HCT116 (cell line): ENCODE data around the gene HINT1. TPM values are rescaled to one million over a fixed set of nuclear protein-coding genes. Genes with fewer than 3 reads are reported as not detected.

Experiments used
- ATAC-seq: fragments of 200-7000 bp; cut with Tn5 transposase; 2 replicates; pipeline ENCODE4 v1.9.1; 2020; ENCODE audit warnings: mild to moderate bottlenecking, moderate library complexity
- BruUV-seq: library from RNA; stranded (reverse); fragments of 400-500 nt; replicated peaks from 2 replicates; lab custom pipeline; 2021; lab: Mats Ljungman, UMichigan
- CTCF ChIA-PET: fragments of 300-600 bp; sonication (Branson Sonifier 250); formaldehyde crosslinking; loops from one replicate; lab custom pipeline; 2021; ENCODE audit warnings: antibody characterized with exemption; lab: Charles Lee
- POLR2A ChIA-PET: fragments of 300-600, 350-600 bp; sonication (Branson Sonifier 250); formaldehyde crosslinking; loops from one replicate; lab custom pipeline; 2021; ENCODE audit warnings: antibody characterized with exemption; lab: Charles Lee
- RAD21 ChIA-PET, 2 experiments: fragments of 300-600 bp; sonication (Branson Sonifier 250); formaldehyde crosslinking; loops; one replicate each; lab custom pipeline; 2023; ENCODE audit warnings: low total read pairs in 2 of 2; ENCODE audit not compliant: uncharacterized antibody in 2 of 2, unreplicated experiment in 2 of 2, low non-redundant PET in 1 of 2; lab: Charles Lee
- DNase-seq: peaks from one replicate; pipeline ENCODE4 v3.0.0-alpha.2; 2010; ENCODE audit warnings: low read depth, low spot score
- H2AFZ ChIP-seq: fragments of 200-600 bp; shearing (Covaris generic), sonication (generic); 2 replicates; pipeline ENCODE4 v1.6.1; 2017; ENCODE audit warnings: low read depth, mixed run types, mixed read lengths, antibody characterized with exemption, low read length; ENCODE audit not compliant: poor library complexity, severe bottlenecking
- H3K27ac ChIP-seq: 2 replicates; pipeline ENCODE4 v1.5.1; 2012; ENCODE audit warnings: low read depth, low read length
- H3K27me3 ChIP-seq: fragments of 200-600 bp; sonication (generic); 2 replicates; pipeline ENCODE4 v1.6.1; 2016; ENCODE audit warnings: mixed run types, low read length, mixed read lengths; ENCODE audit not compliant: insufficient read depth
- H3K36me3 ChIP-seq, 2 experiments: fragments of 200-500 bp in 1 of 2; fragments of 200-600 bp in 1 of 2; sonication (Bioruptor generic) in 1 of 2; sonication (generic) in 1 of 2; 2 replicates each; pipeline versions ENCODE4 v1.5.1 to v1.6.1; 2014 to 2016; ENCODE audit warnings: low read length in 2 of 2, inconsistent platforms in 1 of 2, mixed read lengths in 1 of 2, mixed run types in 1 of 2; ENCODE audit not compliant: insufficient read depth in 2 of 2, control insufficient read depth in 1 of 2
- H3K4me1 ChIP-seq, 2 experiments: fragments of 200-600 bp in 1 of 2; sonication (generic) in 1 of 2; 2 replicates each; pipeline versions ENCODE4 v1.5.1 to v1.6.1; 2012 to 2017; ENCODE audit warnings: low read length in 2 of 2, inconsistent platforms in 1 of 2, mild to moderate bottlenecking in 1 of 2, mixed read lengths in 1 of 2, mixed run types in 1 of 2, moderate library complexity in 1 of 2; ENCODE audit not compliant: insufficient read depth in 2 of 2, control insufficient read depth in 1 of 2
- H3K4me2 ChIP-seq: fragments of 200-600 bp; sonication (generic); 2 replicates; pipeline ENCODE4 v1.6.1; 2017; ENCODE audit warnings: mixed run types, low read length, mixed read lengths
- H3K4me3 ChIP-seq, 2 experiments: fragments of 200-600 bp in 1 of 2; sonication (generic) in 1 of 2; replicated peaks in 1 of 2; 2 replicates each; pipeline ENCODE4 v1.5.1; 2011 to 2016; ENCODE audit warnings: low read length in 2 of 2, control low read depth in 1 of 2, low read depth in 1 of 2, mild to moderate bottlenecking in 1 of 2, mixed read lengths in 1 of 2, mixed run types in 1 of 2
- H3K79me2 ChIP-seq: fragments of 200-600 bp; sonication (generic); 2 replicates; pipeline ENCODE4 v1.6.1; 2017; ENCODE audit warnings: mild to moderate bottlenecking, mixed run types, low read length, moderate library complexity, mixed read lengths; ENCODE audit not compliant: insufficient read depth
- H3K9ac ChIP-seq: fragments of 200-600 bp; sonication (generic); 2 replicates; pipeline ENCODE4 v1.6.1; 2016; ENCODE audit warnings: low read length, mixed read lengths
- H3K9me2 ChIP-seq: fragments of 200-600 bp; sonication (generic), shearing (Covaris generic); 2 replicates; pipeline ENCODE4 v1.6.1; 2017; ENCODE audit warnings: mixed run types, mild to moderate bottlenecking, moderate library complexity; ENCODE audit not compliant: insufficient read depth
- H3K9me3 ChIP-seq, 2 experiments: fragments of 200-500 bp in 1 of 2; fragments of 200-600 bp in 1 of 2; sonication (Bioruptor generic) in 1 of 2; sonication (generic) in 1 of 2; 2 replicates each; pipeline ENCODE4 v1.6.1; 2014 to 2017; ENCODE audit warnings: low read length in 2 of 2, mixed read lengths in 2 of 2, inconsistent platforms in 1 of 2, low read depth in 1 of 2, mild to moderate bottlenecking in 1 of 2, mixed run types in 1 of 2, moderate library complexity in 1 of 2; ENCODE audit not compliant: control insufficient read depth in 1 of 2, insufficient read depth in 1 of 2
- H4K20me1 ChIP-seq: fragments of 200-600 bp; sonication (generic), shearing (Covaris generic); 2 replicates; pipeline ENCODE4 v1.6.1; 2017; ENCODE audit warnings: mixed run types, mild to moderate bottlenecking, moderate library complexity; ENCODE audit not compliant: insufficient read depth
- CBX3 ChIP-seq: IDR thresholded peaks from 2 replicates; pipeline ENCODE4 v1.6.1; 2012; ENCODE audit warnings: low read depth
- CEBPB ChIP-seq: IDR thresholded peaks from 2 replicates; pipeline ENCODE4 v1.6.1; 2012; ENCODE audit warnings: low read depth
- ELF1 ChIP-seq: IDR thresholded peaks from 2 replicates; pipeline ENCODE4 v1.6.1; 2012; ENCODE audit warnings: low read depth, borderline replicate concordance
- EZH2 ChIP-seq: fragments of 200-600 bp; sonication (generic); IDR thresholded peaks from 2 replicates; pipeline ENCODE4 v1.6.1; 2017; ENCODE audit warnings: antibody characterized with exemption, mixed run types
- EZH2phosphoT487 ChIP-seq: fragments of 200-600 bp; IDR thresholded peaks from 2 replicates; pipeline ENCODE4 v1.6.1; 2018; ENCODE audit warnings: antibody characterized with exemption, borderline replicate concordance
- JUND ChIP-seq: IDR thresholded peaks from 2 replicates; pipeline ENCODE4 v1.6.1; 2012
- POLR2A ChIP-seq: IDR thresholded peaks from 2 replicates; pipeline ENCODE4 v1.7.0; 2011; ENCODE audit warnings: borderline replicate concordance; ENCODE audit not compliant: insufficient read depth, insufficient read length; ENCODE audit errors: extremely low read depth
- RAD21 ChIP-seq: IDR thresholded peaks from 2 replicates; pipeline ENCODE4 v1.6.1; 2012; ENCODE audit warnings: low read depth, mild to moderate bottlenecking
- SP1 ChIP-seq: IDR thresholded peaks from 2 replicates; pipeline ENCODE4 v1.6.1; 2012; ENCODE audit warnings: low read depth
- SRF ChIP-seq: IDR thresholded peaks from 2 replicates; pipeline ENCODE4 v1.6.1; 2012; ENCODE audit warnings: low read depth
- ZNF274 ChIP-seq: fragments of 200-500 bp; sonication (Bioruptor generic); IDR thresholded peaks from 2 replicates; pipeline ENCODE4 v1.6.1; 2014; ENCODE audit warnings: mild to moderate bottlenecking, low read depth, low read length, inconsistent platforms
- intact Hi-C: fragments of 100-400 bp; cut with micrococcal nuclease; formaldehyde crosslinking; loops from 2 replicates; pipeline ENCODE4 v1.10.0; 2022
- total RNA-seq: library from RNA; stranded (reverse); gene quantifications from one replicate; pipeline ENCODE4 v1.2.1, GENCODE V29; 2021; ENCODE audit not compliant: unreplicated experiment
- TF ChIP-seq, protein P1 (sequence below): IDR thresholded peaks from 2 replicates; pipeline ENCODE4 v1.6.1; 2012
- TF ChIP-seq, protein P2 (sequence below), 3 experiments: fragments of 200-600 bp in 1 of 3; sonication (generic) in 1 of 3; IDR thresholded peaks in 2 of 3; conservative IDR thresholded peaks in 1 of 3; 2 replicates each; pipeline ENCODE4 v1.5.1; 2012 to 2017; ENCODE audit warnings: low read depth in 2 of 3, low read length in 2 of 3, antibody characterized with exemption in 1 of 3, borderline replicate concordance in 1 of 3, control low read depth in 1 of 3, mild to moderate bottlenecking in 1 of 3, mixed read lengths in 1 of 3, mixed run types in 1 of 3, moderate library complexity in 1 of 3; ENCODE audit not compliant: insufficient read depth in 1 of 3
- TF ChIP-seq, protein P3 (sequence below): IDR thresholded peaks from 2 replicates; pipeline ENCODE4 v1.6.1; 2012; ENCODE audit warnings: low read depth

Gene HINT1
- total RNA-seq, 1 experiment from 2014 or later: 222 TPM

DNA sequence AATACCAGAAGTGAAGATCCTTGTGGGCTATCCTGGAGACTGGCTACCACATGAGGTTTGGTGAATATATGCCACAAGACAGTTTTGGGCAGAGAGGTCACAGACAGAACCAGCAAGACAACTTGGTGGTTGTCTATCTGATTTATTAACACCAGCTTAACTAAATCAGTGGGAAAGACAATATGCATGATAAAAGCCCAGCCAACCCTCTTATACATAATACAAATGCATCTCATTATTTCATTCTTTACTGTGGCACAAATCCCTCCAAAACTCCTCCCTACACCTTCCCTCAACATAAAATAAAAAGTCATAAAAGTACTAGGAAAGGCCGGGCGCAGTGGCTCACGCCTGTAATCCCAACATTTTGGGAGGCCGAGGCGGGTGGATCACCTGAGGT, 8.1 kb downstream of the HINT1 start:
- Histone ChIP-seq H3K4me1 (no peaks in the 10 kb centered on the region), H3K79me2 (peaks cover 27% of the 10 kb centered on the region), H3K27me3 (no peaks in the 10 kb centered on the region), H3K9me2 (no peaks in the 10 kb centered on the region), H2AFZ (no peak overlapping the region), H3K4me3 (no peak overlapping the region), H3K27ac (no peak overlapping the region)
- ChIA-PET RAD21 (no interaction called here), POLR2A (no interaction called here)
- ATAC-seq: no peak
- intact Hi-C loops: no loop called here
- no TSS peak for BruUV-seq
- TF ChIP-seq SRF (no peak), JUND (no peak), POLR2A (no peak), SP1 (no peak), ELF1 (no peak), CBX3 (no peak), EZH2phosphoT487 (no peak), EZH2 (no peak), RAD21 (no peak), CEBPB (no peak), ZNF274 (no peak)
- TF ChIP-seq, protein P1, sequence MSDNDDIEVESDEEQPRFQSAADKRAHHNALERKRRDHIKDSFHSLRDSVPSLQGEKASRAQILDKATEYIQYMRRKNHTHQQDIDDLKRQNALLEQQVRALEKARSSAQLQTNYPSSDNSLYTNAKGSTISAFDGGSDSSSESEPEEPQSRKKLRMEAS: no peak
- TF ChIP-seq, protein P2, sequence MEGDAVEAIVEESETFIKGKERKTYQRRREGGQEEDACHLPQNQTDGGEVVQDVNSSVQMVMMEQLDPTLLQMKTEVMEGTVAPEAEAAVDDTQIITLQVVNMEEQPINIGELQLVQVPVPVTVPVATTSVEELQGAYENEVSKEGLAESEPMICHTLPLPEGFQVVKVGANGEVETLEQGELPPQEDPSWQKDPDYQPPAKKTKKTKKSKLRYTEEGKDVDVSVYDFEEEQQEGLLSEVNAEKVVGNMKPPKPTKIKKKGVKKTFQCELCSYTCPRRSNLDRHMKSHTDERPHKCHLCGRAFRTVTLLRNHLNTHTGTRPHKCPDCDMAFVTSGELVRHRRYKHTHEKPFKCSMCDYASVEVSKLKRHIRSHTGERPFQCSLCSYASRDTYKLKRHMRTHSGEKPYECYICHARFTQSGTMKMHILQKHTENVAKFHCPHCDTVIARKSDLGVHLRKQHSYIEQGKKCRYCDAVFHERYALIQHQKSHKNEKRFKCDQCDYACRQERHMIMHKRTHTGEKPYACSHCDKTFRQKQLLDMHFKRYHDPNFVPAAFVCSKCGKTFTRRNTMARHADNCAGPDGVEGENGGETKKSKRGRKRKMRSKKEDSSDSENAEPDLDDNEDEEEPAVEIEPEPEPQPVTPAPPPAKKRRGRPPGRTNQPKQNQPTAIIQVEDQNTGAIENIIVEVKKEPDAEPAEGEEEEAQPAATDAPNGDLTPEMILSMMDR (IDR thresholded peaks at IDR 0.05 in 2 of 3, conservative IDR thresholded peaks at IDR 0.05 in 1 of 3; ENCODE audit: borderline replicate concordance in 1 of 3, insufficient read depth in 1 of 3, low read depth in 2 of 3, low read length in 2 of 3): no peak
- TF ChIP-seq, protein P3, sequence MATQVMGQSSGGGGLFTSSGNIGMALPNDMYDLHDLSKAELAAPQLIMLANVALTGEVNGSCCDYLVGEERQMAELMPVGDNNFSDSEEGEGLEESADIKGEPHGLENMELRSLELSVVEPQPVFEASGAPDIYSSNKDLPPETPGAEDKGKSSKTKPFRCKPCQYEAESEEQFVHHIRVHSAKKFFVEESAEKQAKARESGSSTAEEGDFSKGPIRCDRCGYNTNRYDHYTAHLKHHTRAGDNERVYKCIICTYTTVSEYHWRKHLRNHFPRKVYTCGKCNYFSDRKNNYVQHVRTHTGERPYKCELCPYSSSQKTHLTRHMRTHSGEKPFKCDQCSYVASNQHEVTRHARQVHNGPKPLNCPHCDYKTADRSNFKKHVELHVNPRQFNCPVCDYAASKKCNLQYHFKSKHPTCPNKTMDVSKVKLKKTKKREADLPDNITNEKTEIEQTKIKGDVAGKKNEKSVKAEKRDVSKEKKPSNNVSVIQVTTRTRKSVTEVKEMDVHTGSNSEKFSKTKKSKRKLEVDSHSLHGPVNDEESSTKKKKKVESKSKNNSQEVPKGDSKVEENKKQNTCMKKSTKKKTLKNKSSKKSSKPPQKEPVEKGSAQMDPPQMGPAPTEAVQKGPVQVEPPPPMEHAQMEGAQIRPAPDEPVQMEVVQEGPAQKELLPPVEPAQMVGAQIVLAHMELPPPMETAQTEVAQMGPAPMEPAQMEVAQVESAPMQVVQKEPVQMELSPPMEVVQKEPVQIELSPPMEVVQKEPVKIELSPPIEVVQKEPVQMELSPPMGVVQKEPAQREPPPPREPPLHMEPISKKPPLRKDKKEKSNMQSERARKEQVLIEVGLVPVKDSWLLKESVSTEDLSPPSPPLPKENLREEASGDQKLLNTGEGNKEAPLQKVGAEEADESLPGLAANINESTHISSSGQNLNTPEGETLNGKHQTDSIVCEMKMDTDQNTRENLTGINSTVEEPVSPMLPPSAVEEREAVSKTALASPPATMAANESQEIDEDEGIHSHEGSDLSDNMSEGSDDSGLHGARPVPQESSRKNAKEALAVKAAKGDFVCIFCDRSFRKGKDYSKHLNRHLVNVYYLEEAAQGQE: no peak
- TF ChIP-seq, all 23 proteins: peak for 0
- DNase-seq: no peak
- CTCF ChIA-PET: no interaction called here
- Histone ChIP-seq H3K4me2 (no peak overlapping the region), H3K9ac (no peak overlapping the region), H3K36me3 (peaks cover 30 to 31% of the 10 kb centered on the region in 2 experiments), H4K20me1 (peaks cover 6% of the 10 kb centered on the region; the same call in 1 of the 2 replicates), H3K9me3 (no peaks in the 10 kb centered on the region)
